Stimulated activated naive B cell treated with anti-CD40 and anti-IgM and Interleukin-4, amounts not matched to agents 10 μg/mL and 1 μg/mL and 100 μg/mL, for 72 hours (primary cell): ENCODE results near the gene MAPK9.

ENCODE experiments used
- ATAC-seq, 2 donors: fragments of 150-1000 bp; cut with Tn5 transposase; replicated peaks; 2 replicates each; pipeline ENCODE4 v1.10.0; 2021; ENCODE audit warnings: moderate library complexity in 1 of 2
- DNase-seq: peaks from one replicate; pipeline ENCODE4 v3.0.0; 2021
- H3K27ac Mint-ChIP-seq: one replicate; pipeline ENCODE4 v1.8.0; 2022; ENCODE audit warnings: mild to moderate bottlenecking, mixed read lengths
- H3K27me3 Mint-ChIP-seq, 2 donors: one replicate each; pipeline ENCODE4 v1.8.0; 2022; ENCODE audit warnings: mixed read lengths in 2 of 2
- H3K36me3 Mint-ChIP-seq, 2 donors: one replicate each; pipeline ENCODE4 v1.8.0; 2022; ENCODE audit warnings: mixed read lengths in 2 of 2, mild to moderate bottlenecking in 1 of 2
- H3K4me1 Mint-ChIP-seq, 2 donors: one replicate each; pipeline ENCODE4 v1.8.0; 2022; ENCODE audit warnings: mixed read lengths in 2 of 2, mild to moderate bottlenecking in 1 of 2
- H3K4me3 Mint-ChIP-seq, 2 donors: one replicate each; pipeline ENCODE4 v1.8.0; 2022; ENCODE audit warnings: mild to moderate bottlenecking in 2 of 2, mixed read lengths in 2 of 2, moderate library complexity in 1 of 2
- H3K9me3 Mint-ChIP-seq, 2 donors: one replicate each; pipeline ENCODE4 v1.8.0; 2022; ENCODE audit warnings: mixed read lengths in 2 of 2, mild to moderate bottlenecking in 1 of 2

The MAPK9 gene

GRCh38 chr5:180204276-180204819 lies 87.5 kb downstream of the MAPK9 start:
- H3K27ac Mint-ChIP-seq: no peak overlapping the region
- no peak overlapping the region for H3K4me3 Mint-ChIP-seq
- ATAC-seq: no peak
- H3K9me3 Mint-ChIP-seq: no peaks in the 10 kb centered on the region
- peaks cover 8 to 11% of the 10 kb centered on the region in 2 donors for H3K4me1 Mint-ChIP-seq
- DNase-seq: no peak
- no peaks in the 10 kb centered on the region for H3K36me3 Mint-ChIP-seq
- peaks cover 29 to 59% of the 10 kb centered on the region in 2 donors for H3K27me3 Mint-ChIP-seq

GRCh38 chr5:180202939-180203573 lies 88.8 kb downstream of the MAPK9 start:
- ATAC-seq (no peak), DNase-seq (no peak)
- Mint-ChIP-seq H3K4me1 (peaks cover 3 to 4% of the 10 kb centered on the region in 2 donors), H3K36me3 (no peaks in the 10 kb centered on the region), H3K4me3 (no peak overlapping the region), H3K9me3 (no peaks in the 10 kb centered on the region), H3K27me3 (peaks cover 28 to 60% of the 10 kb centered on the region in 2 donors), H3K27ac (no peak overlapping the region)

- no peak for ATAC-seq
- H3K4me3 Mint-ChIP-seq: no peak overlapping the region
Observed at GRCh38 chr5:180201051-180201987, 90.6 kb downstream of the MAPK9 start.

GRCh38 chr5:180199390-180199789 lies 92.5 kb downstream of the MAPK9 start:
- H3K4me3 Mint-ChIP-seq: no peak overlapping the region
- no peak overlapping the region for H3K27ac Mint-ChIP-seq
- H3K36me3 Mint-ChIP-seq: no peaks in the 10 kb centered on the region
- no peak for DNase-seq
- H3K4me1 Mint-ChIP-seq: no peaks in the 10 kb centered on the region
- ATAC-seq: no peak
- H3K9me3 Mint-ChIP-seq: no peaks in the 10 kb centered on the region
- H3K27me3 Mint-ChIP-seq: peaks cover 21 to 42% of the 10 kb centered on the region in 2 donors

More at GRCh38 chr5:180201051-180201987, 90.6 kb downstream of the MAPK9 start:
- Mint-ChIP-seq H3K9me3 (no peaks in the 10 kb centered on the region), H3K4me1 (no peaks in the 10 kb centered on the region), H3K27ac (no peak overlapping the region), H3K36me3 (no peaks in the 10 kb centered on the region), H3K27me3 (peaks cover 21 to 46% of the 10 kb centered on the region in 2 donors)
- DNase-seq: no peak

GRCh38 chr5:180198208-180198607 lies 93.7 kb downstream of the MAPK9 start:
- H3K27ac Mint-ChIP-seq: peak overlapping the region; percentile 62
- no peak overlapping the region for H3K4me3 Mint-ChIP-seq
- no peaks in the 10 kb centered on the region for H3K9me3 Mint-ChIP-seq
- H3K27me3 Mint-ChIP-seq: peaks cover 21 to 30% of the 10 kb centered on the region in 2 donors
- ATAC-seq (no peak), DNase-seq (no peak)
- H3K4me1 Mint-ChIP-seq: no peaks in the 10 kb centered on the region
- H3K36me3 Mint-ChIP-seq: no peaks in the 10 kb centered on the region

- no peak for ATAC-seq
- DNase-seq: no peak
- no peak overlapping the region for H3K27ac Mint-ChIP-seq
- no peak overlapping the region for H3K4me3 Mint-ChIP-seq
- no peaks in the 10 kb centered on the region for H3K4me1 Mint-ChIP-seq
- H3K27me3 Mint-ChIP-seq: peaks cover 21 to 27% of the 10 kb centered on the region in 2 donors
- H3K36me3 Mint-ChIP-seq: no peaks in the 10 kb centered on the region
- no peaks in the 10 kb centered on the region for H3K9me3 Mint-ChIP-seq
Observed at GRCh38 chr5:180197016-180197702, 94.7 kb downstream of the MAPK9 start.

GRCh38 chr5:180194410-180195345 lies 97.2 kb downstream of the MAPK9 start:
- Mint-ChIP-seq H3K9me3 (no peaks in the 10 kb centered on the region), H3K4me3 (no peak overlapping the region), H3K27me3 (peaks cover 10 to 16% of the 10 kb centered on the region in 2 donors), H3K36me3 (no peaks in the 10 kb centered on the region), H3K4me1 (no peaks in the 10 kb centered on the region), H3K27ac (no peak overlapping the region)
- ATAC-seq (no peak), DNase-seq (no peak)

GRCh38 chr5:180193749-180194375 lies 98.0 kb downstream of the MAPK9 start:
- no peak for DNase-seq
- ATAC-seq: no peak
- peaks cover 10 to 15% of the 10 kb centered on the region in 2 donors for H3K27me3 Mint-ChIP-seq
- no peak overlapping the region for H3K27ac Mint-ChIP-seq
- no peaks in the 10 kb centered on the region for H3K9me3 Mint-ChIP-seq
- H3K4me3 Mint-ChIP-seq: no peak overlapping the region
- H3K4me1 Mint-ChIP-seq: no peaks in the 10 kb centered on the region
- no peaks in the 10 kb centered on the region for H3K36me3 Mint-ChIP-seq

GRCh38 chr5:180191716-180192115 lies 100.2 kb downstream of the MAPK9 start:
- H3K4me3 Mint-ChIP-seq: no peak overlapping the region
- peaks cover 0 to 5% of the 10 kb centered on the region in 2 donors for H3K9me3 Mint-ChIP-seq
- H3K4me1 Mint-ChIP-seq: no peaks in the 10 kb centered on the region
- DNase-seq (no peak), ATAC-seq (no peak)
- no peak overlapping the region for H3K27ac Mint-ChIP-seq
- H3K36me3 Mint-ChIP-seq: no peaks in the 10 kb centered on the region
- peaks cover 4% of the 10 kb centered on the region in 2 donors for H3K27me3 Mint-ChIP-seq

- H3K27me3 Mint-ChIP-seq: peaks cover 4% of the 10 kb centered on the region in 2 donors
Observed at GRCh38 chr5:180187767-180188166, 104.1 kb downstream of the MAPK9 start.

More at GRCh38 chr5:180187767-180188166, 104.1 kb downstream of the MAPK9 start:
- Mint-ChIP-seq H3K4me1 (no peaks in the 10 kb centered on the region), H3K9me3 (peaks cover under 1 to 8% of the 10 kb centered on the region in 2 donors), H3K27ac (no peak overlapping the region), H3K36me3 (no peaks in the 10 kb centered on the region), H3K4me3 (no peak overlapping the region)
- ATAC-seq (no peak), DNase-seq (no peak)
